Esophagus muscularis mucosa (tissue), 4 donors: ENCODE measurements around the gene MS4A18.

Experiments used
- EP300 ChIP-seq: sonication (generic); formaldehyde crosslinking; IDR thresholded peaks from one replicate; pipeline ENCODE4 v1.6.1; 2017; ENCODE audit warnings: antibody characterized with exemption
- POLR2A ChIP-seq: fragments of 450-650 bp; IDR thresholded peaks from one replicate; pipeline ENCODE4 v1.6.1; 2017; ENCODE audit warnings: antibody characterized with exemption, moderate library complexity, mild to moderate bottlenecking, low read depth
- POLR2AphosphoS5 ChIP-seq, 2 donors: sonication (generic); formaldehyde crosslinking; IDR thresholded peaks; one replicate each; pipeline ENCODE4 v1.6.1; 2017; ENCODE audit warnings: antibody characterized with exemption in 2 of 2
- TF ChIP-seq, protein P1 (sequence below), 3 experiments: fragments of 200-600 bp in 2 of 3; fragments of 450-650 bp in 1 of 3; sonication (generic) in 2 of 3; IDR thresholded peaks; one replicate each; pipeline ENCODE4 v1.5.1; 2017 to 2019; ENCODE audit warnings: antibody characterized with exemption in 3 of 3, mild to moderate bottlenecking in 2 of 3, moderate library complexity in 1 of 3

DNA sequence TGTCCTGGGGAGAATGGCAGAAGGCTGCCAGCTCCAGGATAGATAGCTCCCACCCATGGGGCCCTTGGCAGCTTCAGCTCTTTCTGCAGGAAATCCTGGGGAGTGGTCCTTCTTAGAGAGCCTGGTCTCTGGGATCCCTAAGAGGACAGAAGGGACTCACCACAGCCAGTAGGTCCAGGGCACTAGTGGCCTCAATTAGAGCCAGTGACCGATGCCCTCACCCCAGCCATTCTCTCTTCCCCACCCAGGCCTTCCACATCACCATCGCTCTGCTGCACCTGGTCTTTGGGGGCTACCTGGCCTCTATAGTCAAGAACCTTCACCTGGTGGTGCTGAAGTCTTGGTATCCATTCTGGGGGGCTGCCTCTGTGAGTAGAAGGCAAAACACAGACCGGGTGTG is 66.2 kb downstream of the MS4A18 start:
- TF ChIP-seq, protein P1, sequence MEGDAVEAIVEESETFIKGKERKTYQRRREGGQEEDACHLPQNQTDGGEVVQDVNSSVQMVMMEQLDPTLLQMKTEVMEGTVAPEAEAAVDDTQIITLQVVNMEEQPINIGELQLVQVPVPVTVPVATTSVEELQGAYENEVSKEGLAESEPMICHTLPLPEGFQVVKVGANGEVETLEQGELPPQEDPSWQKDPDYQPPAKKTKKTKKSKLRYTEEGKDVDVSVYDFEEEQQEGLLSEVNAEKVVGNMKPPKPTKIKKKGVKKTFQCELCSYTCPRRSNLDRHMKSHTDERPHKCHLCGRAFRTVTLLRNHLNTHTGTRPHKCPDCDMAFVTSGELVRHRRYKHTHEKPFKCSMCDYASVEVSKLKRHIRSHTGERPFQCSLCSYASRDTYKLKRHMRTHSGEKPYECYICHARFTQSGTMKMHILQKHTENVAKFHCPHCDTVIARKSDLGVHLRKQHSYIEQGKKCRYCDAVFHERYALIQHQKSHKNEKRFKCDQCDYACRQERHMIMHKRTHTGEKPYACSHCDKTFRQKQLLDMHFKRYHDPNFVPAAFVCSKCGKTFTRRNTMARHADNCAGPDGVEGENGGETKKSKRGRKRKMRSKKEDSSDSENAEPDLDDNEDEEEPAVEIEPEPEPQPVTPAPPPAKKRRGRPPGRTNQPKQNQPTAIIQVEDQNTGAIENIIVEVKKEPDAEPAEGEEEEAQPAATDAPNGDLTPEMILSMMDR (IDR thresholded peaks at IDR 0.05): no peak
- no peak for TF ChIP-seq POLR2A
- no peak for TF ChIP-seq POLR2AphosphoS5 (IDR thresholded peaks at IDR 0.05)
- TF ChIP-seq EP300: no peak
